ENCODE results near the gene ACSM3.
"Not testable (repeated sequence)": the region's sequence is repeated elsewhere in the genome, so short reads cannot be mapped to it uniquely, and the experiment has no call there.

ACSM3 gene

GRCh38 chr16:20762404-20763123, 1.2 kb upstream of the ACSM3 start:
- peak overlapping the region; percentile 86 for H3K4me2 ChIP-seq (ENCODE audit: low read length)
- H4K20me1 ChIP-seq (ENCODE audit: insufficient read depth, low read length): no peaks in the 10 kb centered on the region
- TF ChIP-seq CTCF (IDR thresholded peaks at IDR 0.05; ENCODE audit: low read depth, low read length): no peak
- TF ChIP-seq EZH2phosphoT487 (IDR thresholded peaks at IDR 0.05; ENCODE audit: low read depth): no peak
- no peaks in the 10 kb centered on the region for H3K79me2 ChIP-seq (ENCODE audit: low read length)
- no peaks in the 10 kb centered on the region for H3K9me3 ChIP-seq (ENCODE audit: insufficient read depth, low read length)
- peaks cover 18% of the 10 kb centered on the region for H3K4me1 ChIP-seq (ENCODE audit: low read length)
- no peaks in the 10 kb centered on the region for H3K27me3 ChIP-seq (ENCODE audit: low read depth, low read length)
- H3K36me3 ChIP-seq (replicated peaks; ENCODE audit: low read depth, low read length): no peaks in the 10 kb centered on the region
- H3K4me3 ChIP-seq (ENCODE audit: low read length): peak overlapping the region; percentile 71
- H2AFZ ChIP-seq (ENCODE audit: low read depth, low read length): no peak overlapping the region
- H3K27ac ChIP-seq (ENCODE audit: low read length): peak overlapping the region; percentile 83
- H3K9ac ChIP-seq (ENCODE audit: low read length): peak overlapping the region; percentile 66; the same call in 1 of the 2 replicates

- not testable (repeated sequence) for H3K9me3 ChIP-seq (ENCODE audit: insufficient read depth, low read length); H4K20me1 ChIP-seq (ENCODE audit: insufficient read depth, low read length); H3K27me3 ChIP-seq (ENCODE audit: low read depth, low read length); H3K79me2 ChIP-seq (ENCODE audit: low read length); H2AFZ ChIP-seq (ENCODE audit: low read depth, low read length); H3K36me3 ChIP-seq (replicated peaks; ENCODE audit: low read depth, low read length)
- H3K4me1 ChIP-seq (ENCODE audit: low read length): peaks cover 18% of the 10 kb centered on the region
- 0 out of 2 replicates have a peak overlapping the region, but pooled peaks have one; percentile 41 for H3K9ac ChIP-seq (ENCODE audit: low read length)
- peak overlapping the region; percentile 64; the same call in 1 of the 2 replicates for H3K4me3 ChIP-seq (ENCODE audit: low read length)
- H3K4me2 ChIP-seq (ENCODE audit: low read length): peak overlapping the region; percentile 86
- H3K27ac ChIP-seq (ENCODE audit: low read length): peak overlapping the region; percentile 83
These were observed 634 bp downstream of the ACSM3 start for GRCh38 chr16:20764448-20764847.

- TF ChIP-seq CTCF (IDR thresholded peaks at IDR 0.05; ENCODE audit: low read depth, low read length): no peak
- no peak for TF ChIP-seq EZH2phosphoT487 (IDR thresholded peaks at IDR 0.05; ENCODE audit: low read depth)
- Histone ChIP-seq H3K4me2 (ENCODE audit: low read length) (no peak overlapping the region), H3K27me3 (ENCODE audit: low read depth, low read length) (no peaks in the 10 kb centered on the region), H3K9me3 (ENCODE audit: insufficient read depth, low read length) (no peaks in the 10 kb centered on the region), H3K4me3 (ENCODE audit: low read length) (no peak overlapping the region), H3K4me1 (ENCODE audit: low read length) (peaks cover 18% of the 10 kb centered on the region), H3K27ac (ENCODE audit: low read length) (no peak overlapping the region), H3K36me3 (replicated peaks; ENCODE audit: low read depth, low read length) (no peaks in the 10 kb centered on the region), H3K79me2 (ENCODE audit: low read length) (no peaks in the 10 kb centered on the region), H4K20me1 (ENCODE audit: insufficient read depth, low read length) (no peaks in the 10 kb centered on the region), H2AFZ (ENCODE audit: low read depth, low read length) (no peak overlapping the region), H3K9ac (ENCODE audit: low read length) (no peak overlapping the region)
These were observed 1.9 kb downstream of the ACSM3 start for GRCh38 chr16:20765732-20766131.

GRCh38 chr16:20766294-20766693, 2.5 kb downstream of the ACSM3 start:
- peaks cover 18% of the 10 kb centered on the region for H3K4me1 ChIP-seq (ENCODE audit: low read length)
- no peak overlapping the region for H3K4me2 ChIP-seq (ENCODE audit: low read length)
- no peak overlapping the region for H3K4me3 ChIP-seq (ENCODE audit: low read length)
- H3K27me3 ChIP-seq (ENCODE audit: low read depth, low read length): no peaks in the 10 kb centered on the region
- no peaks in the 10 kb centered on the region for H3K36me3 ChIP-seq (replicated peaks; ENCODE audit: low read depth, low read length)
- no peak for TF ChIP-seq CTCF (IDR thresholded peaks at IDR 0.05; ENCODE audit: low read depth, low read length)
- H3K9ac ChIP-seq (ENCODE audit: low read length): no peak overlapping the region
- no peak overlapping the region for H3K27ac ChIP-seq (ENCODE audit: low read length)
- H3K79me2 ChIP-seq (ENCODE audit: low read length): no peaks in the 10 kb centered on the region
- no peak overlapping the region for H2AFZ ChIP-seq (ENCODE audit: low read depth, low read length)
- H4K20me1 ChIP-seq (ENCODE audit: insufficient read depth, low read length): no peaks in the 10 kb centered on the region
- no peaks in the 10 kb centered on the region for H3K9me3 ChIP-seq (ENCODE audit: insufficient read depth, low read length)
